GM18870 (cell line): ENCODE results near the gene MAP1B.

Experiments
- ATAC-seq: cut with Tn5 transposase; IDR thresholded peaks from one replicate; pipeline ENCODE4 v1.9.1; 2021; ENCODE audit warnings: moderate library complexity; ENCODE audit not compliant: unreplicated experiment

Gene MAP1B

DNA sequence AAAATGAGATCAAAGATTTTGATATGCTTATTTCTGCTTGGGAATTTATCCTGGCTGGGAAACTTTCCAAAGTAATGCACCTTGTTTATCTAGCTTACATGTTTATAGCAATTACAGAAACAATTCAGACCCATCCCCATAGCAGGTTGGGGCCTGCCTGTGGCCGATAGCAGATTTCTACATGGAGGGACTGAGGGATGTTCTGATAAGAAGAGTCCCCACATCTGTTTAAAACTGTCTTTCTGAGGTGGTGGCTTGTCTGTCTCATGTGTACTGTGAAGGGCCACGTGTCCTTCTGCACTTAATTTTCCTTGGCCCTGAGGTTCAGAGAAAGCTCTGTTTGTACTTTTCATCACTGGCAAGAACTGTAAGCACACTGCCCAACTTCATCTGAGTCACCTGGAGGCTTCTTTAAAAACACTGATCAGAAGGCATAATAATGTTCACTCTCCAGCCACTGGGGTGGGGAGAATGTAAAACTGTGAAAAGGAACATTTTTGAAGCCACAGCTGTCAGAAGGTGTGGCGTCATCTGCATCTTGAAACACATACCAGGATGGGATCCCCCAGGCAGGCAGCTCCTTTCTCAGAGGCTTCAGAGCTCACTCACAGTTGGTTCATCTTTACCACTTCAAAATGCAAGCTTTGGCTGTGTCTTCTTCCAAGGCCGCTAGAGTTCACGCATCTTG is 80.3 kb downstream of the MAP1B start:
- no peak for ATAC-seq

DNA sequence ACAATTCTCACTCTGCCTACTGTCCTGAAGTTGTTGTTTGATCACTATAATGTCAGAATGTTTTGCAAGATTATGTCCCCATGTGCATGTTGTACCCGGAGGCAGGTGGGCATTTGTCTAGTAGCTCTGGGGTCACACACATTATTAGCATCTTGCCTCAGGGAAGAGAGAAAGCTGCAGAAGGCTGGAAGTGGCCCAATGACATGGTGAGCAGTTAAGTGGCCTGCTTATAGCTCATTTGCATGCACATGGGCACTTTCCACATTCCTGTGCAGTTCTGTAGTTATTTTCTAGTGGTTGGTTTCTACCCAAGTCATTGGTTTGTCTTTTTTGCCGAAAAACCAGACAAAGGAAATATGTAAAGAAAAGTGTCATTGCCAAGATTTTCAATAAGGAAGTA is 80.9 kb downstream of the MAP1B start:
- ATAC-seq, result no peak

DNA sequence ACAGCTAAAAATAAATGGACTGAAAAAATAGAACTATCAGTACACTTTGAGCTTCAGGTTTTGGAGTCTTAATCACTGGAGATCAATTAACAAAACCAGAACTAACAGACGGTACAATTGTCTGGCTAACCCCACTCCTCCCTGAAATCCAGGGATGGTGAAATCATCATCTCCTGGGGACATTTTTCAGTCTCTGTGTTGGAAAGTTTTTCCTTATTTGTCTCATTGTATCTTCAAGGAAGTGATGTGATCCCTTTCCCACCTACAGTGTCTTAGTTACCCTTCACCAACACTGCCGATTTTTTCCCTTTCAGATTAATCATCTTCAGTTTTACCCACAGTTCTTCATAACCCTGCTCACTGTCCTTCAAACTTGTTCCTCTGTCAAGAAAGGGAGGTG is 81.9 kb downstream of the MAP1B start:
- ATAC-seq, result no peak

DNA sequence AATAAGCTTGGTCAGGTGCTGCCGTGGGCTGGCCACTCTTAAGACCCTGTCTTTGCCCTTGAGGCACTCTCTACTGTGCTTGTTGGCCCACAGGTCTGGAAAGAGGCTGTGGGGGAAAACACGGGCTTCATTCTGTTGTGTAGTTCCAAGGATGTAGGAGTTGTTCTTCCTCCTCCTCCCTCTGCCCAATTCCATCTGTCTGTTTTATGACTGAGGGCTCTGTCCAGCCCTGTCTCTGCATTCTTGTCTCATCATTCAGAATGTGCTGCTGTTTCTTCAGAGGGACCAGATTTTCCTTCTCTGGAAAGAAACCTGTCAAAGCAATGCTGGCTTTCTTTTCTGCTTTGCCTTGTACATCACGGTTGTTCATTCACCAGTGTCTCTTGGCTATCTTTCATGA is 84.1 kb downstream of the MAP1B start:
- ATAC-seq, result no peak

DNA sequence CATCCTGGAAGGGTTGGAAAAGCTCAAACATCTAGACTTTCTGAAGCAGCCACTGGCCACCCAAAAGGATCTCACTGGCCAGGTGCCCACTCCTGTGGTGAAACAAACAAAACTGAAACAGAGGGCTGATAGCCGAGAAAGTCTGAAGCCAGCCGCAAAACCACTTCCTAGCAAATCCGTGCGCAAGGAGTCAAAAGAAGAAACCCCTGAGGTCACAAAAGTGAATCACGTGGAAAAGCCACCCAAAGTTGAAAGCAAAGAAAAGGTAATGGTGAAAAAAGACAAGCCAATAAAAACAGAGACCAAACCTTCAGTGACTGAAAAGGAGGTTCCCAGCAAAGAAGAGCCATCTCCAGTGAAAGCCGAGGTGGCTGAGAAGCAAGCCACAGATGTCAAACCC is 87.6 kb downstream of the MAP1B start:
- ATAC-seq, result peak; percentile 89

DNA sequence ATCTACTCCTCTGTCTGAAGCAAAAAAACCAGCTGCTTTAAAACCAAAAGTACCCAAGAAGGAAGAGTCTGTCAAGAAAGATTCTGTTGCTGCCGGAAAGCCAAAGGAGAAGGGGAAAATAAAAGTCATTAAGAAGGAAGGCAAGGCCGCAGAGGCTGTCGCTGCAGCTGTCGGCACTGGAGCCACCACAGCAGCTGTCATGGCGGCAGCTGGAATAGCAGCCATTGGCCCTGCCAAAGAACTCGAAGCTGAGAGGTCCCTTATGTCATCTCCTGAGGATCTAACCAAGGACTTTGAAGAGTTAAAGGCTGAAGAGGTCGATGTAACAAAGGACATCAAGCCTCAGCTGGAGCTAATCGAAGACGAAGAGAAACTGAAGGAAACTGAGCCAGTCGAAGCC is 88.3 kb downstream of the MAP1B start:
- no peak for ATAC-seq

DNA sequence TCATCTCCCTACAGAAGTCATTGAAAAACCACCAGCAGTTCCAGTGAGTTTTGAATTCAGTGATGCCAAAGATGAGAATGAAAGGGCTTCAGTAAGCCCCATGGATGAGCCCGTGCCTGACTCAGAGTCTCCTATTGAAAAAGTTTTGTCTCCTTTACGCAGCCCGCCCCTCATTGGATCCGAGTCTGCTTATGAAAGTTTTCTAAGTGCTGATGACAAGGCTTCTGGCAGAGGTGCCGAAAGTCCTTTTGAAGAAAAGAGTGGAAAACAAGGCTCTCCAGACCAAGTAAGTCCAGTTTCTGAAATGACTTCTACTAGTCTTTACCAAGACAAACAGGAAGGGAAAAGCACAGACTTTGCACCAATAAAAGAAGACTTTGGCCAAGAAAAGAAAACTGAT is 90.1 kb downstream of the MAP1B start:
- ATAC-seq, result no peak

DNA sequence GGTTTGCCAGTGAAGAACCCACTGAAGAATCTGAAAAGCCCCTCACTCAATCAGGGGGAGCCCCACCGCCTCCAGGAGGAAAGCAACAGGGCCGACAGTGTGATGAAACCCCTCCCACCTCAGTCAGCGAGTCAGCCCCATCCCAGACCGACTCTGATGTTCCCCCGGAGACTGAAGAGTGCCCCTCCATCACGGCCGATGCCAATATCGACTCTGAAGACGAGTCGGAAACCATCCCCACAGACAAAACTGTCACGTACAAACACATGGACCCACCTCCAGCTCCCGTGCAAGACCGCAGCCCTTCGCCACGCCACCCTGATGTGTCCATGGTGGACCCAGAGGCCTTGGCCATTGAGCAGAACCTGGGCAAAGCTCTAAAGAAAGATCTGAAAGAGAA is 92.4 kb downstream of the MAP1B start:
- no peak for ATAC-seq

DNA sequence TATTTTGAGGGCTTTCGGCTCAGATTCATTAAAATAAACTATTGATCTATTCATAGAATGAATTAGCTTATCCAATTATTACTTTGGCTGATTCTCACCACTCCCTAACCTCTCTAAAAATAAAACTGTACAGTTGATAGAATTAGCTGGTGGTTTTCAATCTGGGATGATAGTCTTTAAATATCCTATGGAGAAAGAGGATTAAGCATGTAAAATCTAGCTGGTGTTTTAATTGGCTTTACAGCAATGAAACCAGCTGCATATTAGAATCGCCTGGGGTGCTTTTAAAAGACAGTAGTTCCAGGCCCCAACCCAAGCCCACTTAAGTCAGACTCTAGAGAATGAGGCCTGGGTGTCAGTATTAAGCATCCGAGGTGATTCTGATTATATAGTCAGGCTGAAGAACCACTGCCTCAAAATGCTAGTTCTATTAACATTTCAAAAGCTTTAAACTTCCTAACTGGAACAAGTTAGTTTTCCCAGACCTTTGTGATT is 95.1 kb downstream of the MAP1B start:
- no peak for ATAC-seq

DNA sequence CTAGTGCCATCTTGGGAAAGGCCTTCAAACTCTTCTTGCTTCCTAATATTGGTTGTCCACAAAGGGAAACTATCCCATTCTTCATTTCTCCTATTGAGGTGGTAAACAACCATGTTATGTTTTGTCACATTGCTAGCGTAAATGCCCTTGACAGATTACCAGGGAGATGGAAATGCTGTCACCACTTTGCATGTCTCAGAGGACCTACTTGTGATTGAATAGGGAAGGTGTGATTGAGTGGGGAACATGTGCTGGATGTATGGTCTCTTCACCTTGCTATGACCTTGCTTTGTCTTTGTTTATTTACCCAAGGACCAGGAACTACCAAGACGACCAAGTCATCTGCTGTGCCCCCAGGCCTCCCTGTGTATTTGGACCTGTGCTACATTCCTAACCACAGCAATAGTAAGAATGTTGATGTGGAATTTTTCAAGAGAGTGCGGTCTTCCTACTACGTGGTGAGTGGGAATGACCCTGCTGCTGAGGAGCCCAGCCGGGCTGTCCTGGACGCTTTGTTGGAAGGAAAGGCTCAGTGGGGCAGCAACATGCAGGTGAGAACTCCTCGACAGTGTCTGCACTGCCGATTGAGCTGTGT is 96.1 kb downstream of the MAP1B start:
- no peak for ATAC-seq

DNA sequence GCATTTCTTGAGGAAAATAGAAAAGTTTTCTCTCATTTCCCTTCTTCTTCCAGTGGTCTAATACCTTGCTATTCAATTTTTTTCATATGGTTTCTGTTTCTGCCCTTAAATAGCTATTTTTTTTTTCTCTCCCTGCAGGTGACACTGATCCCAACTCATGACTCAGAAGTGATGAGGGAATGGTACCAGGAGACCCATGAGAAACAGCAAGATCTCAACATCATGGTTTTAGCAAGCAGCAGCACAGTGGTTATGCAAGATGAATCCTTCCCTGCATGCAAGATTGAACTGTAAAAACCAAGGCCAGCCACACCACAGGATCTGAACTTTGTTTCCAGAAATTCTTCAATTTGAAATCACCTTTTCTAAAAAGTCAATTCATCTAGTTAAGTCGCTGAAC is 97.7 kb downstream of the MAP1B start:
- ATAC-seq, result no peak

DNA sequence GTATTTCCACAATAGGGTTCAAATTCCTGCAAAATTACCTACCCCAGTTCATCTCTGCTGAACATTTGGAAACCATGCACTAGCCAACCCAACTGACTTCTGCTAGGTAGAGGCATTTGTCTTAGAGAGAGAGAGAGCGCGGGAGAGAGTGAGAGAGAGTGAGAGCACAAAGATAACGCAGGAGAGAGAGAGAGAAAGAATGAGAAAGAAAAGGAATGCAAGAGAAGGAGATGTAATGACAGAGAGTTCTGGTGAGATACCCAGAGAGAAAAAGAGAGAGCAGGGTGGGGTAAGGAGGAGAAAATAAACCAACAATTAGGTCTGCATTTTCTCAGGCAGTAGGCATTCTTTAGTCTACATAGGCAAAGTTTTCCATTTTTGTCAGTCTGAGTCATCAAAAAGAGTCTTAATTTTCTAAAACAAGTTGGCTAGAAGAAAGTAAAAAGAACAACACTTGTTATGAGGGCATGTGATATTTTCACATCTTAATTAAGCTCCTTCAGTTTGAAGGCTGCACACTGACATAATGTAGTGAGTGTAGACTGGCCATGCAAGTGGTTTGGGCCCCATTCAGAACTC is 98.2 kb downstream of the MAP1B start:
- no peak for ATAC-seq

DNA sequence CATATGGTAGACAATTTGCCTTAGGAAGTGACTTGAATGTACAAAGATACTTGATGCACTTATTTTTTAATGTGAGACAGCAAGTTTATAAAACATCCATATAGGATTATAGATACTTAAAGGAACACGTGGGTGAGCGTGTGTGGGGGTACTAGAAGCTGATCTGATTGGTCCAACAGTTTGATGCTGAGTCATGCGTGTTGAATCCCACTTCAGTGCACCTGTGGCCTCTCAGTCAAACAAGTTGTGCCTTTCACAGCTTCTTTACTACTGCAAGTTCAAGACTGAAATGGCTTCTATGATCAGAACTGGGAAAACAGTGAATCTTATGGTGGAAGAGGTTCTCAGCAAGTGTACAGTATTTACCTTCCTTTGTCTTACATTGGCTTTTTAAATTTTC is 98.9 kb downstream of the MAP1B start:
- ATAC-seq, result no peak

DNA sequence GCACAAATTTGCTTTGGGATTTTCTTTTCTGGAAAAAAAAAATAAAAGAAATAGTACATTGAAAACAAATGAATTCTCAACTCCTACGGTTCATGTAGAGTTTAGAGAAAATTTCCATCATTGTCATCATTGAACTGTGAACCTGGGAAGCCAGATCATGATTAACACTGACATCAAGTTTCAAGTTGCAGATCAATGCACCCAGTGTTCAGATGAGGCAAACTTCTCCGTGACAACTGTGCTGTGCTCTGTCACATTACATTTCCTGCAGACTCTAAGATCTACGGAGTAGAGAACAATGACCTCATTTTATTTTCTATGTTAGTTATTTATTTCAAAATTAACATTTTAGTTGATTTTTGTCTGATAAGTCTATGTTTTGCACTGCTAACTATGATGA is 99.7 kb downstream of the MAP1B start:
- ATAC-seq, result no peak

DNA sequence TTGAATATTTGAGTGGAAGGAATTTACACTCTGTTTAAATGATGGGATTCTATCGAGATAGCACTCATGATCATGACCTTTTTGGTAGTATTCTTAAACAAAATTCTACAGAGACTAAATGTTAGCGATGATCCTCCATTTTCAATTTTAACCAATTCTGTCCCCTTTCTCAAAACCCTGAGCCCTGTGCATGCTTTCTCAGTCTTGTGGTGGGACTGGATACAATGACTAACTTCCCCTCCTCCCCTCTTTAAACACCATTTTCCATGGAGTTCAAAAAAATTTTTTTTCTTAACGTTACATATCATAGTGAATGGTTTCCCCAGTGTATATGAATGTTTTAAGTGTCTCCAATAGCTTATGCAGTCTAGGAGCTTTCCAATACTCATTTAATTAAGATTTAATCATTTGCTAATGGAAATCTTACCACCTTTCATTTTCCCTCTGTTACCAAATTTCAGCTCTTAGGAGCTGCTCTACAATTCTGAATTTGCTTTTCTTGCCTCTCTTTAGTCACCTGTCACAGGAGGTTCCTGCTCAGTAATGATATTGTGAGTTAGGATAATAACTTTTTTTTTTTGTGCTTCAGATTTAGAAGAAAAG is 101.2 kb downstream of the MAP1B start:
- no peak for ATAC-seq

DNA sequence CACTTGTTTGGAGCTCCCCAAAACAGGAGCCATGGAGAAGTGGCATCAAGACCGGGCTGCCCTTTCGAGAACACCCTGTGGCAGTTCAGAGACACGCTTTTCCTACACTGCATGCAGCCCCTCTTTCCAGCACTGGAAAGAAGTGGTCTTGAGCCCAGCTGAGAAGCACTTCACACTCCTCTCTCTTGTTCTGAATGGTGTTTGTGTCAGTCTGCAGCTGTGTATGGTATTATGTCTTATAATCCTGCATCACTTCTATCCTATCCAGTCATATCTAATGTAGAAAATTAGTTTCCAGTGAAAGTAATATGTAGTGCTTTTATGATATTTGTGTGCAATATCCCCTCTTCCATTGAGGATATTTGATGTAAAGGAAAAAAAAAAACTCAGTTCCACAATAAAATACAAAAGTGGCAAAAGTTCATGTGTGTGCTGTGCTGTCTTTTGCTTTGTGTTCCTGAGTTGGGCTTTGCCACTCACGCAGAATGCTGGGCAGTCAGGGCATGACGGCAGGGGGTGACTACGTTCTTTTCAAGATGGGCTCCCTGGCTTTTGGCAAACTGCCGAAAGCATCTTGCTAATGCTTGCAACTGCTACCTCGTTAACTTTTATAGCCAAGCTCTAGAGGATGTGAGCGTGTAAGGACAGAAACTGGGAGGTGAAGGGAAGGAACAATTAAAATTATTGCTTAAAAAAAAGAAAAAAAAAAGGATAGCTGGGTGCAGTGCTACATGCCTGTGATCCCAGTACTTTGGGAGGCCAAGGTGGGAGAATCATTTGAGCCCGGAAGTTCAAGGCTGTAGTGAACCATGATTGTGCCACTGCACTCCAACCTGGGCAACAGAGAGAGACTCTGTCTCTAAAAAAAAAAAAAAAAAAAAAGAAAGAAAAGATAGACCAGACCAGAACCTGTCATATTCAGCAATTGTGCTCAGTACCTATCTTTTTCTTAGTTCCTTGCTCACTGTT is 102.2 kb downstream of the MAP1B start:
- ATAC-seq, result no peak

DNA sequence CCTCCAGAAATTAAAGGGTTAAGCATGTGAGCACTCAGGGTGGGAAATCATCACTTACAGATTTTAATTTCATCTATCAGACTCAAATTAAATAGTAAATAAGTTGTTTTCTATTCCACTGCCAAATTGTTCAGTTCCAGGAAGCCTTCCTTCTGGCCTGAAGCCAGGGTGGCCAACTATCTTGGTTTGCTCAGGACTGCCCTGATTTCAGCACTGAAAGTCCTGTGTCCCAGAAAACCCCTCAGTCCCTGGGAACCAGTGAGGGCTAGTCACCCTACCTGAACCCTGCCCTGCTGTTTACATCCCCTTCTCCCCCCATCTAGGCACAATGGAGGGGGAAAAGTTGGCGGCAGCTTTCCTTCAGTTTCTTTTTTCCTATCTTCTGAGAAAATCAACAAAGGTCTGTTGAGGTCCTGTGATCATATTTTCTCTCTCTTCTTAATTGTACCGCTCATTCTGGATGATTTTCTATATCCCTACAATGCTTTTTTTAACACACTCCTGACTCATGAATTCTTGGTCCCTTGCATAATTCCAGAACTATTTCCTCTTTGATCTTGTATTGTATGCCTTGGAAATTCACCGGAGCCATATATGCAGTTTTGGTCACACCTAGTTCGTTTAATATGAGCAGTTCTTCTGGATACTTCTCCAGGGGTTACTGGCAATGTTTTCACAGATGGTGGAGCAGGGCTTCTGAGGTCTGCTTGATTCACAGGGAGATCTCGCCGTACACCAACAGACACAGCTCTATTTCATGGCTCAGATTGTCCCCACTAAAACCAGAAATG is 103.8 kb downstream of the MAP1B start:
- ATAC-seq, result no peak

DNA sequence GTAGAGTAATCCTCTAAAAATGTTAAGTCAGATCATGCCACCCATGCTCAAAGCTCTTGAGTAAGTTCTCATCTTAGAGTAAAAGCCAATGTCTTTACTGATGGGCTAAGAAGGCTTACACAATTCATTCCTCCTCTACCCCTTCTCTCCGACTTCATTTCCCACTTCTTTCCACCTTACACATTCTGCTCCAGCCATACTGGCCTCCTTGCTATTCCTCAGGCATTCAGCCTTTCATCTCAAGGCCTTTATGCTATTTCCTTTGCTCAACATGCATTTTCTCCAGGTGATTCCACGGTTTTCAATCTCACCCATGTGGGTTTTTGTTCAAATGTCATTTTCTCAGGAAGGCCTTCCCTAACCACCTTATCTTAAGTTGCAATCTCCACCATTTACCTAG is 104.9 kb downstream of the MAP1B start:
- ATAC-seq, result no peak

DNA sequence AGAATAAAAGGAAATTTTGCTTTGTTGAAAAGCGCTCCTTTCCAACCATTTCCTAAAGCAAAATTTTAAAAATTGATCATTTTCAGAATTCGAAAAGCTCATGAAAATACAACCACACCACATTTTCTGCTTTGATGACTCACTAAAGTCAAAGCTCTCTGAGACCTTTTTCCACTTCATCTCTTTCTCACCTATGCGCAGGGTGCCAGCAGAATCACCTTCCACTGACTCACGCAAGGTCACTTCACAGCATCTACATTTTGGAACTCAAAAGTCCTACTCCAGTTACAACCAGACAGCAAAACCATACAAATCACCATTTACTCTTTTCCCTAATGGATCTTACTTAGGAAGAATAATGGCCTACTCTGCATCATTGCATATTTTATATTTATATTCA is 106.2 kb downstream of the MAP1B start:
- ATAC-seq, result no peak

DNA sequence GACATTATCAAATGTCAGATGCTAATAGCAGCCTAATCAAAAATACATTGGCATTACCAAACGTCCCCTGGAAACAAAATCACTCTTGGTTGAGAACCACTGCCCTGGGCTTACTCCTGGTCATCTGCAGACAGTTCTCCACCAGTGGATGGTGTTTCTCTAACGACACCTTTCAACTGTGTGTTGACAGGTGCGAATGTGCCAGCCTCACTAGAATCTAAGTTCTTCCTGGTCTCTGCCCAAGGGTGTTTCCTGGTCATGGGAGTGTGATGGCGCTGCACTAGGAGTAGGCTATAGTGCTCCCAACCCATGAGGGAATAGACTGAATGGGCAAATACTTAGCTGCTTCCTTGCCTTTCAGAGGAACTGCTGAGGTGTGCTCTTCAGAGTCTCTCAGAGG is 106.9 kb downstream of the MAP1B start:
- ATAC-seq, result no peak
